K562 (cell line): ENCODE results near the gene EGLN1. TPM values are rescaled to one million over a fixed set of nuclear protein-coding genes. Genes with fewer than 3 reads are reported as not detected.

Experiments used
- ATAC-seq: fragments of 200-7000 bp; cut with Tn5 transposase; 3 replicates; pipeline ENCODE4 v1.9.1; 2020; ENCODE audit warnings: moderate library complexity
- BruUV-seq: library from RNA; stranded (reverse); fragments of 400-500 nt; replicated peaks from 2 replicates; lab custom pipeline; 2021; lab: Mats Ljungman, UMichigan
- CTCF ChIA-PET: fragments of 300-600 bp; formaldehyde crosslinking; extraction: SDS; loops from one replicate; lab custom pipeline; 2021; ENCODE audit warnings: low intra/inter-chr PET ratio; lab: Yijun Ruan, JAX
- POLR2A ChIA-PET: fragments of 300-600, 350-650 bp; sonication (Branson Sonifier 250); formaldehyde crosslinking; extraction: SDS; loops from one replicate; lab custom pipeline; 2021; ENCODE audit warnings: antibody characterized with exemption, inconsistent platforms; lab: Yijun Ruan, JAX
- DNase-seq, 4 experiments: peaks; one replicate each; pipeline versions ENCODE4 v3.0.0 to v3.0.0-alpha.2; 2011 to 2018; ENCODE audit warnings: low spot score in 3 of 4, mixed read lengths in 3 of 4; ENCODE audit errors: extremely low read depth in 1 of 4
- FAIRE-seq: peaks from 2 replicates; lab custom pipeline; 2011; peaks lifted over from hg19 to GRCh38; lab: Jason Lieb, UNC
- H2AFZ ChIP-seq: 2 replicates; pipeline ENCODE4 v1.6.0; 2011; ENCODE audit warnings: low read depth, low read length, control low read depth, inconsistent platforms
- H3K27ac ChIP-seq: fragments of 200-600 bp; 3 replicates; pipeline ENCODE4 v1.8.0; 2011; ENCODE audit warnings: low read depth, mild to moderate bottlenecking, control low read depth, inconsistent platforms, low read length, moderate library complexity, mixed read lengths; ENCODE audit errors: extremely low read depth
- H3K27me3 ChIP-seq, 2 experiments: fragments of 300-600 bp in 1 of 2; 2 replicates in 1 of 2; 3 replicates in 1 of 2; pipeline versions ENCODE4 v1.6.0 to v1.8.0; 2011; ENCODE audit warnings: inconsistent platforms in 2 of 2, low read length in 2 of 2, mild to moderate bottlenecking in 1 of 2, mixed read lengths in 1 of 2, moderate library complexity in 1 of 2; ENCODE audit not compliant: control insufficient read depth in 2 of 2, insufficient read depth in 2 of 2
- H3K36me3 ChIP-seq: fragments of 300-600 bp; 3 replicates; pipeline ENCODE4 v1.8.0; 2011; ENCODE audit warnings: mild to moderate bottlenecking, low read length, inconsistent platforms; ENCODE audit not compliant: control insufficient read depth, insufficient read depth
- H3K4me1 ChIP-seq, 2 experiments: fragments of 200-600 bp in 1 of 2; replicated peaks in 1 of 2; 2 replicates in 1 of 2; 3 replicates in 1 of 2; pipeline versions ENCODE4 v1.5.1 to v1.8.0; 2011; ENCODE audit warnings: inconsistent platforms in 2 of 2, low read length in 2 of 2, mild to moderate bottlenecking in 1 of 2, mixed read lengths in 1 of 2, moderate library complexity in 1 of 2; ENCODE audit not compliant: control insufficient read depth in 2 of 2, insufficient read depth in 2 of 2
- H3K4me2 ChIP-seq: 2 replicates; pipeline ENCODE4 v1.6.1; 2011; ENCODE audit warnings: low read length, control low read depth, inconsistent platforms, mixed read lengths; ENCODE audit not compliant: insufficient read depth
- H3K4me3 ChIP-seq: fragments of 200-600 bp; sonication (generic), shearing (Covaris generic); 2 replicates; pipeline ENCODE4 v1.5.1; 2016; ENCODE audit warnings: control low read depth, inconsistent platforms
- H3K79me2 ChIP-seq: fragments of 200-600 bp; 3 replicates; pipeline ENCODE4 v1.8.0; 2011; ENCODE audit warnings: low read length, inconsistent platforms; ENCODE audit not compliant: control insufficient read depth, insufficient read depth
- H3K9ac ChIP-seq, 2 experiments: 2 replicates each; pipeline versions ENCODE4 v1.6.0 to v1.6.1; 2011; ENCODE audit warnings: low read depth in 2 of 2, low read length in 2 of 2, control low read depth in 1 of 2, inconsistent platforms in 1 of 2, mild to moderate bottlenecking in 1 of 2, mixed read lengths in 1 of 2; ENCODE audit not compliant: insufficient read depth in 1 of 2
- H3K9me1 ChIP-seq: one replicate; pipeline ENCODE4 v1.6.0; 2011; ENCODE audit warnings: inconsistent platforms, mild to moderate bottlenecking, low read length, moderate library complexity; ENCODE audit not compliant: control insufficient read depth, insufficient read depth
- H3K9me3 ChIP-seq: replicated peaks from 2 replicates; pipeline ENCODE4 v1.5.1; 2011; ENCODE audit warnings: low read depth, low read length, inconsistent platforms; ENCODE audit not compliant: control insufficient read depth, insufficient read depth
- H4K20me1 ChIP-seq: replicated peaks from 2 replicates; pipeline ENCODE4 v1.6.1; 2011; ENCODE audit warnings: low read length, inconsistent platforms, mixed read lengths; ENCODE audit not compliant: control insufficient read depth, insufficient read depth
- EZH2 ChIP-seq: IDR thresholded peaks from 2 replicates; pipeline ENCODE4 v1.6.1; 2012; ENCODE audit warnings: low read depth, mild to moderate bottlenecking, inconsistent platforms, low read length, borderline replicate concordance
- FOSL1 ChIP-seq: fragments of 200-800 bp; sonication (Bioruptor generic); conservative IDR thresholded peaks from 2 replicates; pipeline ENCODE4 v1.6.1; 2016; ENCODE audit warnings: missing genetic modification characterization, missing compliant biosample characterization
- FOXJ3 ChIP-seq: sonication (generic); formaldehyde crosslinking; IDR thresholded peaks from 2 replicates; pipeline ENCODE4 v1.4.0; 2020; ENCODE audit warnings: mild to moderate bottlenecking, missing genetic modification reagents
- HDAC8 ChIP-seq: fragments of 450-650 bp; IDR thresholded peaks from 2 replicates; pipeline ENCODE4 v1.6.1; 2016; ENCODE audit warnings: mild to moderate bottlenecking, missing genetic modification characterization, moderate library complexity, missing compliant biosample characterization
- HSF4 ChIP-seq: fragments of 250-450 bp; sonication (Bioruptor Pico); IDR thresholded peaks from 2 replicates; pipeline ENCODE4 v2.1.2; 2022; ENCODE audit warnings: mild to moderate bottlenecking, moderate library complexity, borderline replicate concordance
- ILF3 ChIP-seq: fragments of 450-650 bp; IDR thresholded peaks from 2 replicates; pipeline ENCODE4 v1.6.1; 2018; ENCODE audit warnings: antibody characterized with exemption, mild to moderate bottlenecking, moderate library complexity, borderline replicate concordance
- KLF10 ChIP-seq: fragments of 250-450 bp; sonication (Bioruptor Pico); IDR thresholded peaks from 2 replicates; pipeline ENCODE4 v1.6.1; 2021; ENCODE audit warnings: matching md5 sums
- NR2C2 ChIP-seq, 2 experiments: fragments of 200-800 bp in 1 of 2; sonication (Bioruptor generic) in 1 of 2; sonication (generic) in 1 of 2; formaldehyde crosslinking in 1 of 2; IDR thresholded peaks; 2 replicates each; pipeline versions ENCODE4 v1.6.1 to v1.8.0; 2016 to 2022; ENCODE audit warnings: mild to moderate bottlenecking in 1 of 2, missing compliant biosample characterization in 1 of 2, missing genetic modification characterization in 1 of 2, missing genetic modification reagents in 1 of 2
- NRF1 ChIP-seq, 2 experiments: fragments of 450-650 bp; IDR thresholded peaks in 1 of 2; conservative IDR thresholded peaks in 1 of 2; 2 replicates each; pipeline ENCODE4 v1.6.1; 2014; ENCODE audit warnings: mild to moderate bottlenecking in 2 of 2
- PREB ChIP-seq: sonication (generic); formaldehyde crosslinking; IDR thresholded peaks from 2 replicates; pipeline ENCODE4 v1.8.1; 2023; ENCODE audit warnings: mild to moderate bottlenecking, missing genetic modification reagents
- SRSF7 ChIP-seq: fragments of 200-400 bp; formaldehyde crosslinking; optimal IDR thresholded peaks from 2 replicates; pipeline ENCODE3; 2017; ENCODE audit warnings: mild to moderate bottlenecking, low read depth, low read length
- STAT5B ChIP-seq: fragments of 250-450 bp; sonication (Bioruptor Pico); IDR thresholded peaks from 2 replicates; pipeline ENCODE4 v1.8.0; 2021; ENCODE audit warnings: mild to moderate bottlenecking, inconsistent platforms
- XRCC5 ChIP-seq: fragments of 200-400 bp; formaldehyde crosslinking; IDR thresholded peaks from 2 replicates; pipeline ENCODE4 v1.6.1; 2017; ENCODE audit warnings: low read depth, mild to moderate bottlenecking, low read length
- WGBS: fragments of 100-300 bp; shearing (Covaris generic); methylation state at CpG from one replicate; pipeline ENCODE4 v1.1.6; 2016; ENCODE audit warnings: low coverage, mixed read lengths; ENCODE audit not compliant: insufficient coverage; ENCODE audit errors: missing lambda C conversion rate; 5-methylcytosine and 5-hydroxymethylcytosine counted together
- in situ Hi-C: fragments of 300-500 bp; cut with MboI; formaldehyde crosslinking; loops from 4 replicates; pipeline ENCODE4 v1.15.0; 2018; ENCODE audit warnings: inconsistent platforms, mixed read lengths
- intact Hi-C: fragments of 100-400 bp; cut with micrococcal nuclease; formaldehyde crosslinking; loops from 2 replicates; pipeline ENCODE4 v1.14.2; 2022
- polyA plus RNA-seq, 8 experiments: library from polyadenylated mRNA; depleted of rRNA in 4 of 8; stranded (reverse) in 5 of 8; unstranded in 3 of 8; fragments of >200 nt; fragmentation: Nextera tagmentation in 2 of 8; fragmentation: Illumina TruSeq in 1 of 8; extraction: Ambion mirVana in 2 of 8; extraction: Trizol in 1 of 8; gene quantifications; 2 replicates each; pipeline versions ENCODE4 v1.2.1 to v1.2.3, GENCODE V29; 2011 to 2014; ENCODE audit warnings: inconsistent platforms in 1 of 8, missing spikeins in 1 of 8
- total RNA-seq, 7 experiments: library from RNA; depleted of rRNA in 6 of 7; stranded (reverse); fragments of >200 nt in 6 of 7; fragmentation: Illumina TruSeq in 2 of 7; extraction: Trizol in 2 of 7; gene quantifications; 2 replicates each; pipeline versions ENCODE4 v1.2.1 to v1.2.3, GENCODE V29; 2011 to 2021; ENCODE audit warnings: low replicate concordance in 1 of 7
- TF ChIP-seq, protein P1 (sequence below): fragments of 250-450 bp; sonication (Bioruptor Pico); IDR thresholded peaks from 2 replicates; pipeline ENCODE4 v1.8.0; 2022; ENCODE audit warnings: inconsistent platforms
- TF ChIP-seq, protein P2 (sequence below), 3 experiments: IDR thresholded peaks in 2 of 3; conservative IDR thresholded peaks in 1 of 3; 2 replicates each; pipeline ENCODE4 v1.5.1; 2011 to 2012; ENCODE audit warnings: low read length in 3 of 3, mild to moderate bottlenecking in 3 of 3, control low read depth in 2 of 3, improper control_type of control experiment in 1 of 3, inconsistent platforms in 1 of 3, low read depth in 1 of 3, mixed read lengths in 1 of 3, moderate library complexity in 1 of 3; ENCODE audit not compliant: insufficient read depth in 2 of 3
- TF ChIP-seq, protein P3 (sequence below): sonication (generic); formaldehyde crosslinking; IDR thresholded peaks from 2 replicates; pipeline ENCODE4 v1.8.0; 2022; ENCODE audit warnings: mild to moderate bottlenecking, missing genetic modification reagents

EGLN1 gene
- total and polyA plus RNA-seq, 9 of the 15 experiments (the other 6 are each of a cell fraction or from before 2014, with no cell fraction given) = 5.2 to 54.3 (median 24.6) TPM

DNA sequence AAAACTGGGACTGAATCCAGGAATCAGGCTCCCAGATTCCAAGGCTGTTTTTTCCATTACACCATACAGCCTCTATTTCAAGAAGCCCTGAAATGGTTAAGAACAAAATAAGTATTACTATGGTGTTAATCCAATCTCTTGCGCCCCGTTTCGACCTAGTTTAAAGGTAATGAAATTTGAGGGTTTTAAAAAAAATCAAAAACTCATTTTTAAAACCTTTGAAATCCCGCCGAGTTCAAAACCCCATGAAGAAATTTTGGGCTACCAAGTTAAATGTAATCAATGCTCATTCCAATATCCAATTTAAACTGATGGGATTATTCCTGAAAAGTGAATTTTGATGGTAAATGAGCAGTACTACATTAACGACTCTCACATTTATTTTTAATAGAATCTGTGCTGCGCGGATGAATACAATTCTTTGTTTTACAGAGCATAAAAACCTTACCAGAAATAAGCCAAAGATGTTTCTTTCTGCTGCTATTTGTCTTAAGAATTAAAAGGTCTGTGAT, 767 bp upstream of the EGLN1 start:
- 51% methylated on average over 8 of the region's 8 CpGs for WGBS
- H3K4me2 ChIP-seq = peak overlapping the region; percentile 91
- H3K4me3 ChIP-seq = peak overlapping the region; percentile 62
- H2AFZ ChIP-seq = peak overlapping the region; percentile 98
- H3K79me2 ChIP-seq = peaks cover 38% of the 10 kb centered on the region
- H4K20me1 ChIP-seq = peaks cover 26% of the 10 kb centered on the region
- no peaks in the 10 kb centered on the region for H3K9me1 ChIP-seq
- H3K27ac ChIP-seq = peak overlapping the region; percentile 75
- DNase-seq (no peak), FAIRE-seq (no peak), ATAC-seq (no peak)
- peaks cover 16% of the 10 kb centered on the region in 2 experiments for H3K4me1 ChIP-seq
- peaks cover 12% of the 10 kb centered on the region; the same call in 2 of the 3 replicates for H3K36me3 ChIP-seq
- ChIA-PET CTCF (interaction anchor here (0.8 kb wide), 1 partner anchor 181 kb away, joined by 3 read pairs; no protein-coding TSS in a partner anchor), POLR2A (interaction anchor here (0.9 to 1.6 kb wide), 2 partner anchors 12 to 19 kb away, joined by 3 to 4 read pairs; no protein-coding TSS in a partner anchor)
- no peaks in the 10 kb centered on the region for H3K27me3 ChIP-seq
- TSS peak; percentile 67 for BruUV-seq
- H3K9ac ChIP-seq = peak overlapping the region; percentile 79 to 96
- intact Hi-C loops = loop anchor here (2.0 to 5.0 kb wide), 5 partner anchors 64 to 181 kb away; partner anchors contain the start of gene GNPAT
- in situ Hi-C loops = no loop called here
- no peaks in the 10 kb centered on the region for H3K9me3 ChIP-seq
- TF ChIP-seq HDAC8 (tag) = 0 out of 2 replicates have a peak, but pooled peaks have one; percentile 0
- 0 out of 2 replicates have a peak, but pooled peaks have one; percentile 11 for TF ChIP-seq FOSL1
- TF ChIP-seq KLF10 (CRISPR knock-in tag) = no peak
- no peak for TF ChIP-seq NR2C2 (CRISPR knock-in tag; IDR thresholded peaks at IDR 0.05)
- no peak for TF ChIP-seq NR2C2 (tag; IDR thresholded peaks at IDR 0.05)
- TF ChIP-seq, protein P1, sequence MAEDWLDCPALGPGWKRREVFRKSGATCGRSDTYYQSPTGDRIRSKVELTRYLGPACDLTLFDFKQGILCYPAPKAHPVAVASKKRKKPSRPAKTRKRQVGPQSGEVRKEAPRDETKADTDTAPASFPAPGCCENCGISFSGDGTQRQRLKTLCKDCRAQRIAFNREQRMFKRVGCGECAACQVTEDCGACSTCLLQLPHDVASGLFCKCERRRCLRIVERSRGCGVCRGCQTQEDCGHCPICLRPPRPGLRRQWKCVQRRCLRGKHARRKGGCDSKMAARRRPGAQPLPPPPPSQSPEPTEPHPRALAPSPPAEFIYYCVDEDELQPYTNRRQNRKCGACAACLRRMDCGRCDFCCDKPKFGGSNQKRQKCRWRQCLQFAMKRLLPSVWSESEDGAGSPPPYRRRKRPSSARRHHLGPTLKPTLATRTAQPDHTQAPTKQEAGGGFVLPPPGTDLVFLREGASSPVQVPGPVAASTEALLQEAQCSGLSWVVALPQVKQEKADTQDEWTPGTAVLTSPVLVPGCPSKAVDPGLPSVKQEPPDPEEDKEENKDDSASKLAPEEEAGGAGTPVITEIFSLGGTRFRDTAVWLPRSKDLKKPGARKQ (CRISPR knock-in tag) = 0 out of 2 replicates have a peak, but pooled peaks have one; percentile 22
- TF ChIP-seq SRSF7 = no peak
- TF ChIP-seq XRCC5 = no peak
- TF ChIP-seq, protein P2, sequence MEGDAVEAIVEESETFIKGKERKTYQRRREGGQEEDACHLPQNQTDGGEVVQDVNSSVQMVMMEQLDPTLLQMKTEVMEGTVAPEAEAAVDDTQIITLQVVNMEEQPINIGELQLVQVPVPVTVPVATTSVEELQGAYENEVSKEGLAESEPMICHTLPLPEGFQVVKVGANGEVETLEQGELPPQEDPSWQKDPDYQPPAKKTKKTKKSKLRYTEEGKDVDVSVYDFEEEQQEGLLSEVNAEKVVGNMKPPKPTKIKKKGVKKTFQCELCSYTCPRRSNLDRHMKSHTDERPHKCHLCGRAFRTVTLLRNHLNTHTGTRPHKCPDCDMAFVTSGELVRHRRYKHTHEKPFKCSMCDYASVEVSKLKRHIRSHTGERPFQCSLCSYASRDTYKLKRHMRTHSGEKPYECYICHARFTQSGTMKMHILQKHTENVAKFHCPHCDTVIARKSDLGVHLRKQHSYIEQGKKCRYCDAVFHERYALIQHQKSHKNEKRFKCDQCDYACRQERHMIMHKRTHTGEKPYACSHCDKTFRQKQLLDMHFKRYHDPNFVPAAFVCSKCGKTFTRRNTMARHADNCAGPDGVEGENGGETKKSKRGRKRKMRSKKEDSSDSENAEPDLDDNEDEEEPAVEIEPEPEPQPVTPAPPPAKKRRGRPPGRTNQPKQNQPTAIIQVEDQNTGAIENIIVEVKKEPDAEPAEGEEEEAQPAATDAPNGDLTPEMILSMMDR (IDR thresholded peaks at IDR 0.05 in 2 of 3, conservative IDR thresholded peaks at IDR 0.05 in 1 of 3; ENCODE audit: insufficient read depth in 2 of 3, low read depth in 1 of 3, low read length in 3 of 3) = no peak
- TF ChIP-seq, protein P3, sequence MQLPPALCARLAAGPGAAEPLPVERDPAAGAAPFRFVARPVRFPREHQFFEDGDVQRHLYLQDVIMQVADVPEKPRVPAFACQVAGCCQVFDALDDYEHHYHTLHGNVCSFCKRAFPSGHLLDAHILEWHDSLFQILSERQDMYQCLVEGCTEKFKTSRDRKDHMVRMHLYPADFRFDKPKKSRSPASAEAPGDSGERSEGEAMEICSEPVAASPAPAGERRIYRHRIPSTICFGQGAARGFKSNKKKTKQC (CRISPR knock-in tag) = no peak
- TF ChIP-seq ILF3 = no peak
- TF ChIP-seq FOXJ3 = no peak
- TF ChIP-seq EZH2 = no peak
- 0 out of 2 replicates have a peak, but pooled peaks have one; percentile 94 for TF ChIP-seq PREB (CRISPR knock-in tag)
- TF ChIP-seq STAT5B (CRISPR knock-in tag) = no peak
- 0 out of 4 replicates have a peak, but pooled peaks have one; percentile 7 to 23 for TF ChIP-seq NRF1 (conservative IDR thresholded peaks at IDR 0.05 in 1 of 2, IDR thresholded peaks at IDR 0.05 in 1 of 2)
- no peak for TF ChIP-seq HSF4 (CRISPR knock-in tag)
